Epithelial cell of prostate (primary cell): Measurements from ENCODE around the gene TIMP3.

Experiments
- DNase-seq: peaks from one replicate; pipeline ENCODE4 v3.0.0-alpha.2; 2011; ENCODE audit warnings: low read depth, low spot score
- H3K27ac ChIP-seq: fragments of 450-650 bp; 2 replicates; pipeline ENCODE4 v1.5.1; 2017; ENCODE audit warnings: mild to moderate bottlenecking

TIMP3 gene

DNA sequence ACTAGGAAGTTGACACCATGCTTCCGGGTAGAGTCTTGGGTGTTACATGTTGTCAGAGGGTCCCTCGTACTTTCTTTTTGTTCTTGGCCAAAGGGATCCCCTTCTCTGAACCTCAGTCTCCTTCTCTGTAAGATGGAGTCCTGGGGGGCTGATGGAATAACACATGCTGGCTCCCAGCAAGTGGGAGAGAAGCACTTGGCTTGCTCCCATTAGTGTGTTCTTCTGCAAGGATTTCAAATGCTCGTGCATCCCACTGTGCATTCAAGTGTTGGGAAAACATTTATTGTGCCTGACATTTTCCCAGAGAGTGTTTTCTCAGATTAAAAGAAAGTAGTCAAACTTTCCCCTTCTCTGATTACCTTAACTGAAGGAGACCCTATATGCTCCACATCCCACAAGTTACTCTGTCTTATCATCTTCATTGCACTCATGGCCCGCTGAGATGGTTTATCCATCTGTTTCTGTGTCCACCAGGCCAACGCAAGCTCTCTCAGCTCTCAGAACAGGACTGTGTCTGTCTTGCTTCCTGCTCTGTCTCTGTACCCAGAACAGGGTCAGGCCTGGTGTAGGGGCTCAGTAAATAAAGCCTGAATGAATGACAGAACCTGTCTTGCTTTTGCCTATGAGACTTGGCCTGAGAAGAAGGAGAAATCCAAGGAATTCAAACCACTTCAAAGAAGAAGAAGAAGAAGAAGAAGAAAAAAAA lies 16.0 kb upstream of the TIMP3 start:
- DNase-seq, result no peak
- no peak overlapping the region for H3K27ac ChIP-seq

DNA sequence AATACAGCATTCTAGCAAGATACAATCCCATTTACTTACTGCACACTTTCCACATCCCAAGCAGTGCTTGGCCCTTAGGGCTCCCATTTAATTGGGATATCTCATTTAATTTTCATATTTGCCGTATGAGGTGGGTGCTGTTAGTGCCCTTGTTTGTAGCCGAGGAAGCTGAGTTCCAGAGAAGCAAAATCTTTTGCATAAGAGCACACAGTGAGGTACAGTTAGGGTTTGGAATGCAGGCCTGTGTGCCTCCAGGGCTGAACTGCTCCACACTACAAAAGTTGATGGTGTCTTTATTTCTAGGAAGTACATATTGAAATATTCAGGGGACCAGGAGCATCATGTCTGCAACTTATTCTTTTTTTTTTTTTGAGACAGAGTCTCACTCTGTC lies 15.5 kb upstream of the TIMP3 start:
- H3K27ac ChIP-seq, result no peak overlapping the region
- DNase-seq, result no peak

DNA sequence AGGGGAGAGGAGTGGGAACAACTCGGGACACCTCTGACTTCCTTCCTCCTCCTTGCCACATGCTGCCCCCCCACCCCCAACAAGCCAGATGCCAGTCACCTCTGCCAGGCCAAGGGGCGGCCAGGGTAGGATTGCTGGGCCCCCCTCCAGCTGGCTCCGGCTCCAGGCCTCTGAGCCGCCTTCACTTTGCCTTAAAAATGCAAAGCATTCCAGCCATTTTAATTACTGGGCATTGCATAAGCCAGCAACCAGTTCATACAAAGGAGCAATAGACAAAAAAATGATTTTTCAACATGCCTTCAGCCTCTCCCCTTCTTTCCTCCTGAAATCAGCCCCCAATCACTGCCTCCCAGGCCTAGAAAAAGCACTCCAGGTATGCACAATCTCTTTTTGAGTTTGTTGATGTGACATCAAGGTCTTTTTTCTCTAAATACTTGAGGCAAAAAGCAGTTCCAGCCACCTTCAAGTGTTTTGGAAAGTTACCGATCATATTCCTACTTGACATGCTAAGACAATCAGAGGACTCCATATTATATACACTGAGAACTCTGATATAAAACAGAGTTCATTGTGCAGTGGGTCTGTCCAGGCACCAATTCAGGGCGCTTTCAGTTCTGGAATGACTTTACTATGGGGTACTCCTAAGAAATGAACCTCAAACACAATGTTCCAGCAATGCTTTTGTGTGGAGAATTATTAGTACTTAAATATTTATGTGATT lies 12.4 kb upstream of the TIMP3 start:
- DNase-seq, result no peak
- peak overlapping the region; percentile 25 for H3K27ac ChIP-seq

DNA sequence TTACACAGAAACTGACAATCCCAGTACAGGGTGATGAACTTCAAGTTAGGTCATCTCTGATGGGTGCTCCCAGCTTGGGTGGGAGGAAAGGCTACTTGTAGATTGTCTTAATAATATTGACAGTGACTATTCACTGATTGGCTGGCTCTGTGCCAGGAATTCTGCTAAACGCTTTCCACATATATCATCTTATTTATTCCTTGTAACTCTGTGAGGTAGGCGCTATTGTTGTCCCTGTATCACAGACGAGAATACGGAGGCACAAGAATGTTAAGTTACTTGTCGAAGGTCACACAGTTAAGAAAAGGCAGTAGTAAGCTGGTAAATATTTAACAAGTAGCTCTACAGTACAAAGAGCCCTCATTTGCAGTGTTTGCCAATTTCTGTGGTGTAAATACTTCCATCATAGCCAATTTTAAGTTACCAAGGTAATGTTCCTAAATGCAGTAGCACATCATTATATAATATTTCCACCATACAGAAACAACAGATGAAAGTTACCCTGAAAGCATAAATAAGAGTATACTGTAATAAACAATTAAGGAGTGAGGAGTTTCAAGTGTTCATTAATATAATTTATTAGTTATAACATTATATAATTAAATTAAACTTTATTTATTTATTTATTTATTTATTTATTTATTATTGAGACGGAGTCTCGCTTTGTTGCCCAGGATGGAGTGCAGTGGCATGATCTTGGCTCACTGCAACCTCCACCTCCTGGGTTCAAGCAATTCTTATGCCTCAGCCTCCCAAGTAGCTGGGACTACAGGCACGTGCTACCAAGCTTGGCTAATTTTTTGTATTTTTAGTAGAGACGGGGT lies 11.5 kb upstream of the TIMP3 start:
- DNase-seq, result no peak

DNA sequence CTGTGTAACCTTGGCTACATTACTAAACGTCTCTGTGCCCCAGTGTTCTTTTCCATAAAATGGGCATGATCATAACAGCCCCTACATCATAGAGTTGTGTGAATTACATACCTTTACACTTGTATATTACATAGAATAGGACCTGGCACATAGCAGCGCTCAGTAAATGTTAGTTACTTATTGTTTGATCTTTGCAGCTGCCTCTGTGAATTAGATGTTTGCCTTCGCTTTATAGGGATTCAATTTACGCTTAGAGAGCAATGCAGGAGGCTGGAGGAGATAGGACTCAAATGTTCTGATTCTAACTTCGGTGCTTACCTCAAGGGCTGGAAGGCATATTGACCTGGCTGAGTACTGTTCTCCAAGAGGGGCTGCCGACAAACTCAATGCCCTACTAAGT lies 10.4 kb upstream of the TIMP3 start:
- no peak overlapping the region for H3K27ac ChIP-seq
- DNase-seq, result no peak

More for the DNA sequence above, 11.5 kb upstream of the TIMP3 start:
- no peak overlapping the region for H3K27ac ChIP-seq

DNA sequence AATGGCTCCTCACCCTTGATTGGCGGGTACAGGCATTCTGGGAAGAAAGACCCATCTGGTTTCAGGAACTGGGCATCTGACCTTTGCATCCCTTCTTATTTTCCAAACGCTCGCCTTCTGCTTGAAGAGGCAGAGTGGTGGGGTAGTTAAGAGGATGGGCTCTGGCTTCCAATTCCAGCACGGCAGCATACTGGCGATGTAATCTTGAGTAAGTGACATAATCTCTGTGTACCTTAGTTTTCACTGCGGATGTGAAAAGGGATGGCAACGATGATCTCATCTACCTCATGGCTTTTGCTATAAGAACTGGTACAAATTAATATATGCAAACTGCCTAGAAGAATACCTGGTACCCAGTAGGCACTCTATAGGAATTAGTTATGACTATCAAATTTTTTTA lies 10.0 kb upstream of the TIMP3 start:
- no peak for DNase-seq
- no peak overlapping the region for H3K27ac ChIP-seq

DNA sequence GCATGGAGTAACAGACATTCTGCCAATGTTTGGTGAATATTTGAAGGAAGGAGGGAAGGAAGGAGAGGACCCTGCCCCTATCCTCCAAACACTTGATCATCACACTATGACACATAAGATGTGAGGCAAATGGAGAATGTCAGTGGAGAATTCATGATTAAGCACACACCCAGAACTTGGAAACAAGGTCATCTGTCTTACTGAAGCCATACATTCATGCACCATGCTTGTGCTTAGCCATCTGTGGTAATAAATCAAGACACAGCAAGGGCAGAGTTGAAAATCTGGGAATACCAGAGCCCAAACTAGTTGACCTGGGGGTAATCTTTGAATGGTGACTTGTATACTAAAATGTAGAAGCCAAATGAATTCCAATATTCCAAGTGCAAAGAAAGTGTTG lies 7.9 kb upstream of the TIMP3 start:
- no peak for DNase-seq
- no peak overlapping the region for H3K27ac ChIP-seq

DNA sequence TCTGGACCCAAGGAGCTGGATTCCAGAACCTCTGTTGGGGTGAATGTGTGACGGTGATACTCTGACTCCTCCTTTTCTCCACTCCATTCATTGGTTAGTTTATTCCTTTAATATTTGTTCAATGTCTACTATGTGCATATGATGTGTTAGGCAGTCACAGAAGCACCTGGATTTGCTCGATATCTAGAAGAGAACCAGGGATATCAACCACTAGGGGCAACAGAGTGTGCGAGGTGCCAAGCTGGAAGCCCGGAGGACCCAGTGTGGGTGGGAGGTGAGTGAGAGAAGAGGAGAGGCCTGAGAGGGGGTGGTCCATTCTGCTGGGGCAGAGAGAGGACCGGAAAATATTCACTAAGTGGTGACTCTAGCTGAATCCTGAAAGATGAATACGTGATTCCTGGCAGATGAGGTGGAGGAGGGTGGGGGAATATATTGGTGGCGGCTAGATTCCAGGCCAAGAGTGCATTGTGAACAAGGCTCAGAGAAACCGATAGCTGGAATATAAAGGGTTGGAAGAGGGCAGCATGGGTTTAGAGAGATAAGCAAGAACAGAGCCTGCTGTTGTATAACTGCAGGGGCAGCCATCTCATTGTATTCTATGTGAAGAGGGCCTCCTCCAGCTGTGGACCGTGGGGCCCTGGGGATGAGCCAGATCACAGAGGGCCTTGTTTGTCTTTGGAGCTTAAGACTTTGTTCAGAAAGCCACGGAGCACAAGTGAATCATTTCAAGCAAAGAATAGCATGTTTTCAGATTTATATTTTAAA lies 6.9 kb upstream of the TIMP3 start:
- H3K27ac ChIP-seq, result no peak overlapping the region

DNA sequence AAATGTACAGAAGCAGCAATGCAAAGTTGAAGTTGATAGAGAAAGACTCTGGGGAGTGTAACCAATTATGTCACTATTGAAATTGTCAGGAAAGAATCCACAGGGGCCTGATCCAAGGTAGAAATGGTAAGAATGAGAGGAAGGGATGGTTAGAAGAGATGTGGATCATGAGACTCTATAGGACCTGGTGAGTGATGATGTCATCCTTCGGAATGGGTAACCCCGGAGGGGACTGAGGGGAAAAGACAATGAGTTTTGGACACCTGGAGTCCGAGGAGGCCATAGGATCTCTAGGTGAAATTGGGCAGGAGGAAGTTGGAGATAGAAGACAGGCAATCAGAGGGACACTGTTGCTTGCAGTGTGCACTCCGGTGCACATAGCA lies 6.3 kb upstream of the TIMP3 start:
- H3K27ac ChIP-seq, result no peak overlapping the region
- no peak for DNase-seq

More for the DNA sequence above, 6.9 kb upstream of the TIMP3 start:
- DNase-seq, result no peak

DNA sequence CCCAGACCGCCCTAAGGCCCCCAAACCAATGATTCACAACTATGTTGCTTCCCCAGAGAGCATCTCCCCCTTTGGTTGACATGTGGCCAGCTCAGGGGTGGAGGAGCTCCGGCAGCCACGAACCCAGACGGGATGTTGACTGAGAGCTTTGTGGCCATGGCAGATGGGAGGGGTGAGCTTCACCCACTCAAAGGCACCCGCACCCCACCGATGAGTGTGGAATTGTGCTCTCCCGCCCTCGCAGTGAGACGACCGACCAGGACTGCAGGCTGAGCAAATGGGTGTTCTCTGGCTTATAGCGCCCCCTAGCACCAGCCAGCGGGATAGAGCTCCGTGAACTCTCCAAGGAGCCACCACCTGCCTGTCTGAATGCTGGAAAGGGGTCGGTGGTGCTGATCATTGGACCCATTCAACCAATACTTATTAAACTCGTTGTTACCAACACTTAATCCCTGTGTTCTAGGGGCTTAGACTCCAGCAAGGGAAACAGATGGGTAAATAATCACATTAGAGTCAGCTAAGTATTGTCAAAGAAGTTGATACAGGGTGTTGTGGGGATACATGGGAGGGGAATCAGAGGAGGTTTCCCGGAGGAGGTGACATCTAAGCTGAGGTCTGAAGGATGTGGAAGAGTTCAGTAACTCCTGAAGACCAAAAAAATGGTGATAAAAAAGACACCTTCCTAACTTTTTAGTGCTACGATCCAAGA lies 4.5 kb upstream of the TIMP3 start:
- DNase-seq, result no peak
- no peak overlapping the region for H3K27ac ChIP-seq

DNA sequence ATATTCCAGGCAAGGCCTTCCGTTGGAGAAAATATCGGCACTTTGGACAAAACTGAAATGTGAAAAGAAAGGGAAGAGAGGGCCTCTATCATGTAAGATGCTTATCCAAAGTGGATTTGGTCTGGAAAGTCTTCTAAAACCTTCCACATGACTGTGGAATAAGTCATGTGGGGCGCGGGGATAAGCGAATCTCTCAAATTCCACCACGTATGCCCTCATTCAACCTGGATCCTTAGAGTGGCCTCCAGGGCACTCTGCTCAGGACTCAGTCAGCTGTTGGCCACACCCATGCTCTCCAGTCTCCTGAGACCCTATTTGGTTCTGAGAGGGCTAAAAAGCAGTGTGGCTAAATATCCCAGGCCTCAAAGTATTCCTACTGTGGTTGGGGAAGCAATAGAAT lies 2.0 kb upstream of the TIMP3 start:
- no peak overlapping the region for H3K27ac ChIP-seq
- no peak for DNase-seq

DNA sequence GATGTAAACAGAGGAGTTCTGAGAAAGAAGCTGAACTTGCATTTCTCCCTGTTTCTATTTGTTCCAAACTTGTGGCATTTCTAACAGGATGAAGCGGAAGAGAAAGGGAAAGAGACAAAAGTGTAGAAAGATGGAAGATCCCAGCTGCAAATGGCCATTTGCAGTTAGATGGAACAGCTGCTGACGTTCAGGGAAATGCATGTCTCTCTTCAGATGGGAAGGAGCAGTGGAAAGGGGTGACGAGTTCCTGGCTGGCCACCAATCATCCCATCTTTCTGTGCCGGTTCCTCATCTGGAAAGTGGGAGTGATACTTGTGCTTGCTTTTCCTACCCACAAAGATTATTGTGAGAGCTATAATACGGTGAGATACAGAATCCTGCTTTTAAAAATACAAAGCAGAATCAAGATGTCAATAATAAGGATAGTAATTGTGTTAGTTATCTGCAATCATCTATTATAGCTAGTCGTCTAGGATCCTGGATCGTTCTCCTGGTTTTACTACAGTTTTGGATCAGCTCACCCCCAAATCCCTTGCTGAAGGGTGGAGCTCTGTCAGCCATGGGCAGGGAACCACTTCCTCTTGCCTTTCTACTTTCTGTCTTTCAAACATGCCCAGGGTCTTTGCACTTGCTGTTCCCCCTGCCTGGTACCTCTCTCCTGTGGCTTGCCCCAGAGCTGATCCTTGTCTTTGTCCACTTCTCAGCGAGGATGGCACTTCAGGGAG lies 1.2 kb upstream of the TIMP3 start:
- no peak overlapping the region for H3K27ac ChIP-seq

DNA sequence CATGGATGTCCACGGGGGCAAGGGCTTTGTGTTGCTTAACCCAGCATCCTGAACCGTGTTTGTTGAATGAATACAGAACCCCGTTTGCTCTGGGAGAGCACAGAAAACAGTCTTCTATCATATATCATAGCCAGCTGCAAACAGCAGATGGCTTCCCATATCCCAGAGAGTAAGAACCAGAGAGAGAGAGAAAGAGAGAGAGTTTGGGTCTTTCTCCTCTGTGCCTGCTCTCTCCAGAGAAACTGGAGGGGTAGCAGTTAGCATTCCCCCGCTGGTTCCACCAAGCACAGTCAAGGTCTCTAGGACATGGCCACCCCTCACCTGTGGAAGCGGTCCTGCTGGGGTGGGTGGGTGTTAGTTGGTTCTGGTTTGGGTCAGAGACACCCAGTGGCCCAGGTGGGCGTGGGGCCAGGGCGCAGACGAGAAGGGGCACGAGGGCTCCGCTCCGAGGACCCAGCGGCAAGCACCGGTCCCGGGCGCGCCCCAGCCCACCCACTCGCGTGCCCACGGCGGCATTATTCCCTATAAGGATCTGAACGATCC lies 440 bp upstream of the TIMP3 start:
- H3K27ac ChIP-seq, result no peak overlapping the region
- DNase-seq, result no peak

More for the DNA sequence above, 1.2 kb upstream of the TIMP3 start:
- DNase-seq, result no peak

DNA sequence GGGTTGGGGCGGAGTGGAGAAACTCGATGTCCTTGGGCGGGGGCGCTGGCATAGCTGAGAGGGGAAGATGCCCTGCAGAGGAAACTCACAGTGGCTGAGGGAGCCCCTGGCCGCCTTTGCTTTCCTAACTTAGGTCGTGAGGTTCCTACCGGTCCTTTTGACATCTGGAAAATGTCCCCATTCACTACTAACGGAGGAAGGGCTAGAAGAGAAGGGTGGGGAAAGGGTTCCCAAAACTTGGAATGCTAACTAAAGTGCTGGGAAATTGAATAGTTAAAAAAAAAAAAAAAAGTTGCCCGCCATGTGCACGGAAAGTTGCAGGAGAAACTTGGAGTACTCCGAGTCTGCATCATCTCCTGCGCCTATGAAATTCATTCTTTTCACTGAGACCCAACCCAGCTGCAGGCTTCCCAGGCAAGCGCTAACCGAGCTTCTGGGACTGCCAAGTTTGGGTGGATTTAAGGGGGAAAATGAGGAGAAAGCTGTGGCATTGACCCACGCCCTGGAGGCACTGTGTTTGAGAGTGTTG lies 796 bp downstream of the TIMP3 start:
- H3K27ac ChIP-seq, result peak overlapping the region; percentile 37
- no peak for DNase-seq

DNA sequence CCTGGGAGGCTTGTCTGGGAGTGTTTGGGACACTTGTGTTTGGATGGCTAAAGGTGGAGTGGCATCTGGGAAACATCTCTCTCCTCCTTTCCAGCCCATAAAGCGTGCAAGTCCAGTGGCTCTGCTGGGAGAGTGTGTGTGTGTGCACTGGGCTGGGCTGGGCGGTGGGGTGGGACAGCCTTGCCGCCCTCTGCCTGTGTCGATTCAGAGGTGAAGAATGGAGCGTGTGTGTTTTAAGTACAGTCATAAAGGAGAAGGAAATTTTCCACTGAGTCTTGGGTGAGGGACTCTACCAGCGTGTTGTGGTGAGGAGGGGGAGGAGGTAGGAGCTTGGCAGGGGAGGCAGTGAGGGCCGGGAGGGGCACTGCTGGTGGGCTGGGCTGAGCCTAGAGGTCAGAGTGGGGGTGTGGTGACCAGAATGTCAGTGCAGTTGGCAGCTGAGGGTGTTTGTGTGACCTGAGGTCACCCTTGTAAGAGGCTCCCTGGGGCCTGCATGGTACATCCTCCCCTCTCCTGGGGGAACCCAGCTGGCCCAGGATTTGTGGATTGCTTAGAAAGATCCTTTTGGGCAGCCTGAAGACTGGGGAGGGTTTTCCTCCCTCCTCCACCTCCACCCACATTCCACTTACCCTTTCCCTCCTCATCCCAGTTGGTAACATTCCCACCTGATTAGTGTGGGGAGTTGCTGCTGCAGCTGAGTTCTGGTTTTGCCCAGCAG lies 1.7 kb downstream of the TIMP3 start:
- DNase-seq, result no peak
- peak overlapping the region; percentile 37 for H3K27ac ChIP-seq

DNA sequence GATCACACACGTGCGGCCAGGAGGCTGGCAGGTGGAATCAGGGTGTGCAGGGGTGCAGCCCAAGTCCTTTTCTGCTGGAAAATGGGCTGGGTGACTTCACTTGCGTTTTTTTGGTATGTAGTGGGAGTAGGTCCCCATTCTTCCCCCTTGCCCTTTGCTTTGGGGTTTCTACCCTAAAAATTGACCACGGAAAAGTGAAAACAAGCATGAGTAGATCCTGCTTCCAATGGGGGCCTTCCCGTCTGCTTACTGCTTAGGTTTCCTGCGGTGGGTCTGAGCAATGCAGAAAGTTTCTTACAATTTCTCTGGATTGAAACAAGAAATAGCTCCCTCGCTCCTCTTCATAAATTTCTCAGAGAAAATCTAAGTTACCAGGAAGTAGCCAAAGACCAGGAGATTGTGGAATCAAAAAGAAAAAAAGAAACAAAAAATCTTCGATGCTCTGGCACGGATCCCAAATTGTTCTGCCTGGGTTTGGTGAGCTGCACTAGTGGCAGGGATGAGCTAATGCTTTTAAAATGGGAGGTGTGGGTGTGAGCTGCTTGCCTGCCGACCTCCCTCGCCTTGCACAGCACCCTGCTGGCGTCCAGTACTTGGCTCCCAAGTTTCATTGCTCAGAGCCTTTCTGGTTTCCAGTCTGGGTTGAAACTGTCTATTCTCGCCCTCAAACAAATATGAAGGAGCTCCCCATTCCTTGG lies 2.4 kb downstream of the TIMP3 start:
- DNase-seq, result no peak
- peak overlapping the region; percentile 37 for H3K27ac ChIP-seq

DNA sequence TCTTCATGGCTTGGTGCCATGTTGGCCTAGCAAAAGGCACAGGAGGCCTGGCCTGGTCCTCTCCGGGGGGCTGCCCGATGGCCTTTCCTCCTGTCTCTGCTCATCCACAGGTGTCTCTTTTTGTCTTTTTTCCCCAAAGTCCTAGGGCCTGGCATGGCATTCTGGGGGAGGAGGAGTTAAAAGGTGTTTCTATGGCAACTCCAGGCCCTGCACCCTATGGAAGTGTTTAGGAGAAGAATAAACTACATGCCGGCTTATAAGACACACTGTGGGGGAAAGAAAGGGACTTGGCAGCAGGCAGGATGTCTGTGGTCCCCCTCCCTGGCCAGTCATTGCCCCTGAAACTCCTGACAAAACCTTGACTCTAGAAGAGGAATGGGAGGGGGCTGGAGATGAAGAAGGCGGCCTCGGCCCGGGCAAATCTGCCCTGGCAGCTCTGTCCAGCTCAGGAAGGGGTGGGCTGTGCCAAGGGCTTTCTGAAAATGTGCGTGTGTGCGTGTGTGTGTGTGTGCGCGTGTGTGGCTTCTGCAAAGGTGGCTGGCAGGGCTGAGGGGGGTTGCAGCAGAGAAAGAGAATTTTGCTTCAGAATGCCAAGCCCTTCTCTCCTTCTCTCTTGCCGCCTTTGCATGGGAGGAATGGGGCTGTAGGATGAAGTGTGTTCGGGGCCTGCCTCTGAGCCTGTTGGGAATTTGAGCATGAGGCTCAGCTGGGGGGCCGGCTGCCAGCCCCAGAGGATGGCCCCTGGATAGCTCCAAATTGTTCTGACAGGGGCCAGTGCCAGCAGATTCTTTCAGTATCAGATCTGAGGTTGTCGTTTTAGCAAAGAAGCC lies 3.2 kb downstream of the TIMP3 start:
- DNase-seq, result no peak
- H3K27ac ChIP-seq, result no peak overlapping the region
